ENCODE results near the gene NDP.

Gene NDP

DNA sequence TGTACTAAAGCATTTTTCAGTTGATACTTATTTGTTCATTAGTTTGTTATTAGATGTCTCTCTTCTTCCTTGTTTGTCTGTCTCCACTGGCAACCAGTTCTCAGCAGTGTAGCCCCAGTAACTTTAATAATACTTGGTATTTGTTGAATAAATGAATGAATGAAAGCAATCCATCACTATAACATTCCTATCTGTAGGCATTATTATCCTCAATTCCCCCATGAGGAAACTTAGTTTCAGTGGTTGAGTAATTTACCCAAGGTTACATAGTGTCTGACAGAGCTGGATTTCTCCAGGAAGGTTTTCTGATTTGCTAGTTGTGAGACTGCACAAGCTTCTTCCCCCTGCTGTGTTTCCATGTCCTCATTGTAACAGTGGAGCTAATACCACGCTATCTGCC, 63.2 kb downstream of the NDP start:
- Histone ChIP-seq H3K4me1 (ENCODE audit: insufficient read depth, insufficient read length) (no peaks in the 10 kb centered on the region), H3K4me3 (ENCODE audit: insufficient read length, low read depth) (no peak overlapping the region), H3K9me3 (ENCODE audit: insufficient read depth, low read length) (no peaks in the 10 kb centered on the region), H3K9ac (ENCODE audit: insufficient read length, low read depth) (no peak overlapping the region), H3K36me3 (ENCODE audit: insufficient read depth, insufficient read length, low read length) (no peaks in the 10 kb centered on the region), H3K27me3 (ENCODE audit: insufficient read depth, insufficient read length) (no peaks in the 10 kb centered on the region)
- DNase-seq (ENCODE audit: low read depth, low spot score), result no peak
- no peak for TF ChIP-seq SUZ12 (IDR thresholded peaks at IDR 0.05; ENCODE audit: extremely low read depth, insufficient read depth, insufficient read length)
- no peak for TF ChIP-seq ZNF274 (IDR thresholded peaks at IDR 0.05; ENCODE audit: low read depth, low read length)
- TF ChIP-seq YY1 (IDR thresholded peaks at IDR 0.05; ENCODE audit: insufficient read depth, insufficient read length), result no peak

DNA sequence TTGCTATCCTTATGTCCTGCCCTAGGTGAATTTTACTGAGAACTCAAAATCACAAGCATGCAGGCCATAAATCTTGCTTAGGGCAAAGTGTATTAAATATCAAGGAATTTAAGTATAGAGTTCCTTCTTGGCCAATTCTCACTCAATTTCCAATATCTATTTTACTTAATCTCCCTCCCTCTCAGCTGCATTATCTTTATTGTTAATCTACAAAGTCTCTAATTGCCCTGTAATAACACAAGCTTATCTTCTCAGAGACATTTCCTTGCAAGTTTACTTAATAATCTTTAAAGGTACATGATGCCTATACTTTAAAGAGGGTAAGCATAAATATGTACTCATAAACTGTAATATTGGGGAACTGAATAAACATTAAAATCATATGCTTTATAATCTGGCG, 64.0 kb downstream of the NDP start:
- TF ChIP-seq SUZ12 (IDR thresholded peaks at IDR 0.05; ENCODE audit: extremely low read depth, insufficient read depth, insufficient read length) (no peak), ZNF274 (IDR thresholded peaks at IDR 0.05; ENCODE audit: low read depth, low read length) (no peak), YY1 (IDR thresholded peaks at IDR 0.05; ENCODE audit: insufficient read depth, insufficient read length) (no peak)

DNA sequence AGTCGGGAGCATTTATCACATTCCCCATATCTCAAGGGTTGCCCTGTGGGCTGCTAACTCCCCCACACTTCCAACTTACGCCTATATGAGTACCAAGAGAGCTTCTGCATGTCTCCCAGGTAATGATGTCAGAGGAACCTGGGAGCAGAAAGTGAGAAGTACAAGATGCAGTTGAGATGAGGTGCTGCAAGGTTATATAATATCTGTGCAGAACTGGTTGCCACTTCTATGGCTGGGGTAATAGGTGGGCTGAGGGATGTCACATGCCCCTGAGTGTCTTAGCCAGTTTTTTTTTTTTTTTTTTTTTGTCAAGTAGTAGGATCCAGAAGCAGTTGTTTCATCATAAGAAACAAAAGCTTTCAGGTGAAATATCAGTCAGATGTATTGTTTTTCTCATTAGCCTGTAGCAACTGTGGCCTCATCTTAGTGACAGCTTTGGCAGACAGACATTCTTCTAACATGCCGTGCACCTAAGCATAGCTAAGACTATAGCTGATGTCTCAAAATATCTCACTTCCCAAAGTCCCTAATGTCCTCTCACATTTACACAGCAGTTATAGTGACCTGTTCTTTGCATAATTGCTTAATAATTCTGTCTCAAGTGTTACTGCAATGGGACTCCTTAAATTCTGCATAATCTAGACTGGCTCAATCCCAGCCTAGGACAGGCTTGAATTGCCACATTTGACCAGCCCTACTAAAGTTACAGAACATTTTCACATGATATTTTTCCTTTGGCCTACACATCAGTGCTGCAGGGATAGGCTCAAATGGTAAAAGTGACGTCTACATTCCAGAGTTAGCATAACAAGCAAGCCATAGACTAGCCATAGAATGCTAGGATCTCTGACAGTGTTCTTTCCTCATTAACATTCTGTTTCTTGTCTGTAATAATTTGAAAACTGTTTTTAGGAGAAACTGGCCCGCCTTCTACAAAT, 73.0 kb downstream of the NDP start:
- Histone ChIP-seq H3K4me1 (ENCODE audit: insufficient read depth, insufficient read length) (no peaks in the 10 kb centered on the region), H3K36me3 (ENCODE audit: insufficient read depth, insufficient read length, low read length) (no peaks in the 10 kb centered on the region), H3K4me3 (ENCODE audit: insufficient read length, low read depth) (no peak overlapping the region), H3K9ac (ENCODE audit: insufficient read length, low read depth) (no peak overlapping the region), H3K27me3 (ENCODE audit: insufficient read depth, insufficient read length) (no peaks in the 10 kb centered on the region), H3K9me3 (ENCODE audit: insufficient read depth, low read length) (no peaks in the 10 kb centered on the region)
- DNase-seq (ENCODE audit: low read depth, low spot score), result peak; percentile 20
- no peak for TF ChIP-seq SUZ12 (IDR thresholded peaks at IDR 0.05; ENCODE audit: extremely low read depth, insufficient read depth, insufficient read length)
- no peak for TF ChIP-seq YY1 (IDR thresholded peaks at IDR 0.05; ENCODE audit: insufficient read depth, insufficient read length)
- no peak for TF ChIP-seq ZNF274 (IDR thresholded peaks at IDR 0.05; ENCODE audit: low read depth, low read length)

More for the DNA sequence above, 64.0 kb downstream of the NDP start:
- Histone ChIP-seq H3K4me3 (ENCODE audit: insufficient read length, low read depth) (no peak overlapping the region), H3K27me3 (ENCODE audit: insufficient read depth, insufficient read length) (no peaks in the 10 kb centered on the region), H3K9ac (ENCODE audit: insufficient read length, low read depth) (no peak overlapping the region), H3K9me3 (ENCODE audit: insufficient read depth, low read length) (no peaks in the 10 kb centered on the region), H3K4me1 (ENCODE audit: insufficient read depth, insufficient read length) (no peaks in the 10 kb centered on the region), H3K36me3 (ENCODE audit: insufficient read depth, insufficient read length, low read length) (no peaks in the 10 kb centered on the region)
- no peak for DNase-seq (ENCODE audit: low read depth, low spot score)

Measured in NT2/D1 (cell line).